CD4-positive, alpha-beta T cell treated with Interleukin-12 subunit alpha and Interleukin-12 subunit beta, for 1 hour (primary cell): Measurements from ENCODE around the gene MRPL16.
"Not testable (repeated sequence)": the region's sequence is repeated elsewhere in the genome, so short reads cannot be mapped to it uniquely, and the experiment has no call there.

Source experiments
- DNase-seq: peaks from one replicate; pipeline ENCODE4 v3.0.0-alpha.2; 2020

MRPL16 gene

GRCh38 chr11:59807047-59807610, 3.4 kb downstream of the MRPL16 start:
- no peak for DNase-seq

- DNase-seq: no peak
Observed at GRCh38 chr11:59804061-59804460, 6.5 kb downstream of the MRPL16 start.

- peak; percentile 73 for DNase-seq
Observed at GRCh38 chr11:59802639-59803176, 7.9 kb downstream of the MRPL16 start.

DNA sequence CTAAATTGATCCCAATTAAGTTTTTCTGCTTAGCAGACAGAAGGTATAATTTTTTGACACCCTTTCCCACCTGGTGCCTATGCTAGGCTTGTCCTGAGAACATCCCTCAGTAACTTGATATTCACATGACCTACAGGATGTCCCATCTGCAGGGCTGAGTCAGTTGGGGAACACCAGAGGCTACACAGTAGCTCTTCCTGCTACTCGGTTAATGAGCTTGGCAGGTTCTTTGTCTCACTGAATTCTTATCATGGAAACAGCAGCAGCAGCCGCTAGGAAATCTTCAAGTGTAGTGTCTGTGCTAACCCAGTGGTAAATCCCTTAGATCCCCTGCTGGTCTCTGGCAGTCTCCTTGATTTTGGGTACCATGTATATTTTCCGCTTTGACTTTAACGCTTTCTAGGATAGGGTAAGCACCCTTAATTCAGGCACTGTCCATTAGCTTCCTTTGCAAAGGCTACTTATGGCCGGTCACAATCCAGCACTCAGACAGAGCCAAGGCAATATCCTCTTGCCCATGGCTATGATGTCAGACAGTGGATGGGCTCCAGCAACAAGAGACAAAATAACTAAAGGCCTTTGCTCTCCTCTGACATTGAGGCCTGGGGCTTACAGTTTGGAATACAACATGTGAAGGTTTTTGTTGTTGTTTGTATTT, 8.5 kb downstream of the MRPL16 start:
- no peak for DNase-seq

- no peak for DNase-seq
Observed at GRCh38 chr11:59801160-59801706, 9.3 kb downstream of the MRPL16 start.

DNA sequence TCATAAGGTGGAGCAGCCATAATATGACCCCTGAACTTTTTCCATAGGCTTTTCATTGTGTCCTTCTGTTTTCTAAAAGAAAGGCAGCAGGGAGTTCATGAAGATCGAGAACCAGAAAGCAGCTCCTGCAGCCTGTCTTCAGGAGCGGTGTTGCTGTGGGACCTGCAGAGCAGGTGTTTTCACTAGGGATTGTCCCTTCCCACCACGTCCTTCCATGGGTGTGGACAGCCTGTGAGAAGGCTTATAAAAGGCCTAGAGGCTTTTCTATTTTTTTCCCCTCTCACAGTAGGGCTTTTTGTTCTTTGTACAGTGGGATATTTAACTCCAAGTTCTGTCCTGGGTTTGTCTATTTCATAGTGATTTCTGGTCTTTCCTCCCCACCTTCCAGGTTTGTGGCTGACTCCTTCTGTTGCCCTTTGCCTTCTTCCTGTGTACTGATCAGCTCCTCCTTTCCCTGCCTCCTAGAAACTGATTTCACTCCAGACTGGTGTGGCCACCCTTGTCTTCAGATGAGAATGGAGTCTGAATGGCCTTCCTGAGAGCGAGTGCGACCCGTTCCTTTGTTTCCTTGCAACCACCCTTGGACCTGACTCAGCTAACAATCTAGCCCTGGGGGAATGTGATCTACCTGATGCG, 10.1 kb downstream of the MRPL16 start:
- DNase-seq: no peak

DNA sequence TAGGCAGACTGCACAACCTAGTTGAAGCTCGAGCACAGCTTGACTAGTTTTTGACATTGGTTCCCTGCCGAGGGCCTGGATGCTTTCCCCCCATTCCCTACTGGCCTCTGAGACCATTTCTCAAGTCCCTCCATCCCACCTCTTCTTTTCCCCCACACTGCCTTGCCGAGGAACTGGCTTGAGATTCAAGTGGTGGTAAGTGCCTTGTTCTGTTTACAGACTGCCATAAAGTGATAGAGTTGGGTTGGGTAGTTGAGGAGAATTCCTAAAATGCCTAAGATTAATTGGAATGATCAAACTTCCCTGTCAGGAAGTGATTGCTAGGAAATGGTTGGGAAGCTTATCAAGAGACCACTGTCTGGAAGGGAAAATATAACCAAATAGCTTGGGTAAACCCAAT, 16.2 kb downstream of the MRPL16 start:
- no peak for DNase-seq

DNA sequence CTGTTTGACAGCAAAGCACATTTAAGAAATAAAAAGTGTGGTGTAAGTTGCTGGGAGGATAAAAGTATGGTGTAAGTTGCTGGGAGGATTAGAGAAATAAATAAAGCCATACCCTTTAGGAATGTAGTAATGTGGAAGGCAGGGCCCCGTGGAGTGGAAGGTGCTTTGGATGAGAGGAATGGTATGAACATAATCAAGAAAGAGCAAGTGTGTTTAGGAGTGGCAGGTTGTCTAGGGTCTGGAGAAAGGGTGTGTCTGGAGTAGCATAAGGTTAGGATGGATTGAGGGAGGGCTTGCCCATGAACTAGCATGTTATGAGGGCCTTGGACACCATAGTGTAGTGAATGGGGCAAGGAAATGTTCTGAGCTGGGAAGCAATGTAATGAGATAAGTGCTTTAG, 18.1 kb downstream of the MRPL16 start:
- no peak for DNase-seq

DNA sequence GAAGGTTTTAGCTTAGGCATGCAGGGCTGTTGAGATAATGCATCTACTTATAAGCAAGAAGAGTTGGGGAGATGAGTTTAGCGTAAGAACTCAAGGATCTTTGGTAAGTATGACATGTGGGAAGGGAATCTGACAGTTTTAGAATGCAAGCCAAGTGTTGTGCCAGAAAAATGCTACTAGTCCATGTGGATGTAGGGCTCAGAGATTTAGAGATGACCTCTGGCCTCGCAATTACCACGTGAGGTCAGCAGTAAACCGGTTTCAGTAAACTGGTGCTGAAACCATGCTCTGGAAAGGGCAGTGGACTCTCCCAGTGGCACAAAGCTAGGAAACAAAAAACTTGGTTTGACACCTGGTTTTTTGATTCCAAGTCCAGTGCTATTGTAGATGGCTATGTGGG, 18.9 kb downstream of the MRPL16 start:
- no peak for DNase-seq

GRCh38 chr11:59787816-59788215, 22.8 kb downstream of the MRPL16 start:
- DNase-seq: no peak

GRCh38 chr11:59787255-59787588, 23.4 kb downstream of the MRPL16 start:
- DNase-seq: no peak

DNA sequence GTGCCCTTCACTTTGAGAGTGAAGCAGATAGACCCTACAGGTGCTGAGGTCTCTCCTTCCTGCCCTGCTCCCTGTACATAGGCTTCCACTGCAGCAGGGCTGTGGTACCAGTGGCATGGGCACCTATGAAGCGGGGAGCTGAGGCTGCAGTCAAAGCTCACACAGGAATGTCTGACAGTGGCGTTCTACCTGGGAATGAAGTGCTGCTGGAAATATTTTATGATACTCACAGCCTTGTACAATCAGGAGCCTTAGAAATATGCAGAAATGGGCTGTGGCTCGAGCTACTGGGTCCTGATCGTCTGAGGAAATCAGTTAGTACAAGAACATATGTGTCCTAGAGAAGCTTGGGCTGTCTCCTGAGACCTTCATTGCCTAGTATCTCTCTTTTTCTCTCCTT, 24.8 kb downstream of the MRPL16 start:
- DNase-seq: no peak

DNA sequence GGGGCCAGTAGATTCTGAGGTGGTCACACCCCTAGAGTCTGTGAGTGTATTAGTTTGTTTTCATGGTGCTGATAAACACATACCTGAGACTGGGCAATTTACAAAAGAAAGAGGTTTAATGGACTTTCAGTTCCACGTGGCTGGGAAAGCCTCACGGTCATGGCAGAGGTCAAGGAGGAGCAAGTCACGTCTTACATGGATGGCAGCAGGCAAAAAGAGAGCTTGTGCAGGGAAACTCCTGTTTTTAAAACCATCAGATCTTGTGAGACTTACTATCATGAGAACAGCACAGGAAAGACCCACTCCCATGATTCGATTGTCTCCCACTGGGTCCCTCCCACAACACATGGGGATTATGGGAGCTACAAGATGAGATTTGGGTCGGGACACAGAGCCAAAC, 26.1 kb downstream of the MRPL16 start:
- not testable (repeated sequence) for DNase-seq

DNA sequence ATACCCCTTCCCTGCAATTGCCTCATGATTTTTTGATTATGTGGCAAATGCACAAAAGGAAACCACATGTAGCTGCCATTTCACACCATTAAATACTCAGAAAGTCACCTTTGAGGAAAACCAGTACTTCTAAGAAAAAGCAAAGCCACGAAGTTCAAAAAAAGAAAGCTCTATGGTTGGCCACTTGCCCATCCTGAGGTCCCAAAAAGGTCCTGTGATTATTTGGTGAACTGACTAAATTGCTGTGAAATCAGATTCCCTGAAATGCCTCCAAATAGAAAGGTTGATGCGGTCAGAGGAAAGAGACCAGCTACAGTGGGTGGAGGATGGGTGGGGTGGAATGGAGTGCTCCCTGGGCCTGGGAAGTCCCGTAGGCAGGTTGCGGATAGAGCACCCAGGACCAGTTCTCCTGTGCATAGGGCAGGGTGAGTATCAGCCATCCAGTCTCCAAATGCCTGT, 26.9 kb downstream of the MRPL16 start:
- no peak for DNase-seq

GRCh38 chr11:59782080-59782479, 28.5 kb downstream of the MRPL16 start:
- no peak for DNase-seq

GRCh38 chr11:59779487-59779886, 31.1 kb downstream of the MRPL16 start:
- DNase-seq: no peak

- no peak for DNase-seq
Observed at GRCh38 chr11:59778122-59778521, 32.5 kb downstream of the MRPL16 start.

DNA sequence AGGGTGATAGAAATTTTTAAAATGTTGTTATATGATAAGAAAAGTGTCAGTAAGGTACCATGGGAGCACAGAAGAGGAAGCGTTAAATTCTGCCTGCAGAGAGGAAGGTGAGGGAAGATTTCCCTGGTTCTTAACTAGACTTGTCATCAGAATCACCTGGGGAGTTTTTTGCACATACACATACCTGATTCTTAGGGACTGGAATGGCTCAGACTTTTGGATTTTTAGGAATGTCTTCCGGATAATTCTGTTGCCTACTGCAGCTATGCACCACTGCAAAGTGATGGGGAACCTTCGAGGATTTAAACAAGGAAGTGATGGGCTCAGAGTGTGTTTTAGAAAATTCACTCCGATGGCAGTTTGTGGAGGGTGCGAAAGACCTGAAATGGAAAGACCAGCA, 33.5 kb downstream of the MRPL16 start:
- DNase-seq: no peak

GRCh38 chr11:59776210-59777066, 34.1 kb downstream of the MRPL16 start:
- no peak for DNase-seq

DNA sequence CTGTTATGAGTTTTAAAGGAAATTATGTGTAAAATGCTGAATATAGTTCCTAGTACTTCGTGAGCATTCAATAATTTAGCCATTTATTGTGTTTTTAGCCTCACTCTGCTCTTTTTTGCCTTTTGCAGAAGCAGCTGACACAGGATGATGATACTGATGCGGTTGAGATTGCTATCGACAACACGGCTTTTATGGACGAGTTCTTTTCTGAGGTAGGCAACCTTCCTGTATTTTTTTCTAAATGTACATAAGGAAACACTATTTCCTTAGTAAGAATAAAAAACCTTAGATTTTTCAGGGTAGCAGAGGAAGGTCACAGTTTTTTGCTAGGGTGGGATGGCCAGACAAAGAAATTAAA, 37.5 kb downstream of the MRPL16 start:
- DNase-seq: no peak

DNA sequence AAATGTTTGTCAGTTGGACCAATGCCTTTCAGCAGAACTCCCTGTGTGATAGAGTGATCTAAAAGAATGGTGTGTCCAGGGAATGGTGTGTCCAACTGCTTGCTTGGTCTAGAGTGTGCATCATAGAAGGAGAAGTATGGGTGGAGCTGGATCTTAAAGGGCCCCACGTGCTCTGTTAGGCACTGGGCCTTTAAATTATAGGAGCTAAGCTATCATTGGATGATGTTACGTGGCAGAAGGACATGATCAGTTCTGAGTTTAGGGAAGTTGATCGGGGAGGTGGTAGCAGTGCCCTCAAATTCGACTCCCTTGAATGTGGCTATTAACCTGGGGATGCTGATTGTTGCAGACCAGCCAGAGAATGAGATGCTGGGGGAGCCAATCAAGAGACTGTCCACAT, 39.0 kb downstream of the MRPL16 start:
- no peak for DNase-seq

- DNase-seq: no peak
Observed at GRCh38 chr11:59770869-59771268, 39.7 kb downstream of the MRPL16 start.

GRCh38 chr11:59770319-59770718, 40.3 kb downstream of the MRPL16 start:
- DNase-seq: no peak
